Activated effector memory CD4-positive, alpha-beta T cell treated with Interleukin-2 at 50 U/mL for 16 hours (primary cell): Measurements from ENCODE around the gene RPL38.

ENCODE experiments used
- DNase-seq: peaks from one replicate; pipeline ENCODE4 v3.0.0-alpha.2; 2020

The RPL38 gene

DNA sequence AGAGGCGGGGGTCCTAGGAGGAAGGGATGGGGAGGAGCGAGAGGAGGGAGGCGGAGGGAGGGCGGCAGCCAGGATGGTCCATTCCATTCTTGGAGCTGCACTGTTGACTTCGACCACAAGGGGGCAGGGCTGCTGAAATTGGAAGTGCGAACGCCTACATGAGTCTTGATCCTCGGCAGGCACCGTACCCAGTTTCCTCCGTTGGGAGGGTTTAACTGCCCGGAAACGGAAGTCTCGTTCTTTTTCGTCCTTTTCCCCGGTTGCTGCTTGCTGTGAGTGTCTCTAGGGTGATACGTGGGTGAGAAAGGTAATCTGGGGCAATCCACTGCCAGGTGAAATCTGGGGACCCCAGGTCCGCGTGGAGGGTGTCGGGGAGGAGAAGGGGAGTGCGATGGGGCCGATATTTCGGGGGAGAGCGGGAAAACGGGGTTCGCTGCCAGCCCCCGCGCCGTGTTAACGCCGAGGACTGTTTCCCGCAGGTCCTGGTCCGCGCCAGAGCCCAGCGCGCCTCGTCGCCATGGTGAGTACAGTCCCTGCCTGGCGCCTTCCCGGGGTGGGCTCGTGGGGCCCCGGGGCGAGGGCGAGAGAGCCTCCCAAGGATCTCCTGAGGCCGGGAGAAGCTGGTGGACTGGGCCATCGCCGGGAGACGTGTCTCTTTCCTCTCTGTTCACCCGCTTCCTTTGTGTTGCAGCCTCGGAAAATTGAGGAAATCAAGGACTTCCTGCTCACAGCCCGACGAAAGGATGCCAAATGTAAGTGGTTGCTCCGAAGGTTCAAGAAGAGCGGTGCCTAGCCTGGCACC, at the start of gene RPL38:
Gene RPL38, plus strand, starts transcription at position 240 of the 802 bp plus-strand sequence. Its CDS starts 278 bp downstream, at position 518.
- DNase-seq, result peak; percentile 89

DNA sequence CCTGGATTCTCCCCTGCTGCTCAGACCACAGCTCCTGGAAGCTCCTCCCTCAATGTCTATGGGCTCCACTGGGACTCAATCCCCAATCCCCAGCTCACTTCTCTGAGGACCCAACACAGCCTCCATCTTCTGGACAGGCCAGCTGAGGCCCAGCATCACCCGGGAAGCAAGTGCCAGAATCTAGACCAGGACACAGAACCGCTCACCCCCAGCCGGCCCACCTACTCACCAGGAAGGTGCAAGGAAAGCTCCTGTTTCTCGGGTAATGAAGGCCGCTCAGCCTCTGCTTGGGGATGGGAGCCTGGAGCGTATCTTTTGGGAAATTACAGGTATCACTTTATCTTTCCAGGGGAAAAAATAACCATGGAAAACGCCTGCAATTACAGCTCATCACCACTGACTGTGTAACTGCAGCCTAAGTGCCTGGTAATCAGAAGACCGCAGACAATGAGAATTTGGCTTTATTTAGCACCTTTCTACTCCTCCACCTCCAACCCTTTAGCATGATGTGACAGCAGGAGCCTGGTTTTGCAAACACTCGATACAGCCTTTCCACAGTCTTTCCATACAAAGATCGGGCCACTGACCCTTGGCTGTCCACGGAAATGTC, 49.6 kb upstream of the RPL38 start:
- DNase-seq, result no peak

GRCh38 chr17:74156878-74157277, 46.6 kb upstream of the RPL38 start:
- no peak for DNase-seq

GRCh38 chr17:74157366-74157765, 46.1 kb upstream of the RPL38 start:
- no peak for DNase-seq

DNA sequence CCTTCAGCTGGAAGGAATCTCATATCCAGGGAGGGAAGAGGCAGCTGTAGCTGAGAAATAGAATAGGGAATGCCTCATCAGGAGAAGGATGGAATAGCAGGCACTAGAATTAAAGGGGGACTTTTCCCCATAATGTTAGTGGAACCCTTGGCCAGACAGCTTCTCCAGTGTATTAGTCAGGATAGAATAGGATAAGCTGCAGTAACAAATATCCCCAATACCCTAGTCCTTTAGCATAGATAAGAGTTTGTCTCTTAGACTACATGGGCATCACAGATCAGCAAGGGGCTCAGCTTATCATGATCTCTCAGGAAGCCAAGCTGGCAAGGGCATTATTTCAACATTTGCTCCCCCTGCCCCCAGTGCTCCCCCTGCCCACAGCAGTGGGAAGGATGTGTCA, 44.7 kb upstream of the RPL38 start:
- no peak for DNase-seq

GRCh38 chr17:74159226-74159840, 44.1 kb upstream of the RPL38 start:
- DNase-seq, result no peak

DNA sequence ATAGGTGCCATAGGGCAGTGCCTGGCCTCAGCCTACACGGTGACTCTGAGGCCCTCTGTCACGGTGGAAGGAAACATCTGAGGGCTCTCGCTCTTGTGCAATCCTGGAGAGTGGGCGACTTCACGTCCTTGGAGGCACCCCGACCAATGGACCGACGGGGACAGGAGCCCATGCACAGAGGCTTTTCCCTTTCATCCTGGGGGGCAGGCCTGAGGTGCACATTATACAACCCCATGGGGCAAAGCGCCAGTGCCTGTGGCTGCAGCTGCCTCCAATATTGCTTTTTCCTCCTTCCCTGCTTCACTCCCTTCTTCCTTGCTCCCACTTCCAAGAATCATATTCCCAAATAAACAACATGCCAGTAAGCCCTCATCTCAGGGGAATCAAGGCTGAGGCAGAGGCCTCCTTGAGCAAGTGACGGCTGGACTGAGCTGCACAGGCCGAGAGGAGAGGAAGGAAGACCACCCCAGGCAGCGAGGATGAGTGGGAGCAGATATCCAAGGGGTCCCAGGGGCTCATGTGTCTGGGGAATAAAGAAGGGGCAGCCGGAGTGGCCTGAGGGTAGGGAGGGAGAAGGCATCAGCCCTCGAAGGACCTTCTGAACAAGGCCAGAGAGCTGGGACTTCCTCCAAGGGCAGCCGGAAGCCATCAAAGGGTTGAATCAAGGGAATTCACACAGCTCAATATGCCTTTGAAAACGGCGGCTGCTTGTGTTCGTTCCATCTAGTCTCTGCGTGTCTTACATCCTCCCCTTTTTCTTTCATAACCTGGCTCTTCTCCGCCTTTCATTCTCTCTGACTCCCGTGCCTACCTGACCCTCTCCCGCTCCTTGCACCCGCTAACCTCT, 42.6 kb upstream of the RPL38 start:
- DNase-seq, result no peak

DNA sequence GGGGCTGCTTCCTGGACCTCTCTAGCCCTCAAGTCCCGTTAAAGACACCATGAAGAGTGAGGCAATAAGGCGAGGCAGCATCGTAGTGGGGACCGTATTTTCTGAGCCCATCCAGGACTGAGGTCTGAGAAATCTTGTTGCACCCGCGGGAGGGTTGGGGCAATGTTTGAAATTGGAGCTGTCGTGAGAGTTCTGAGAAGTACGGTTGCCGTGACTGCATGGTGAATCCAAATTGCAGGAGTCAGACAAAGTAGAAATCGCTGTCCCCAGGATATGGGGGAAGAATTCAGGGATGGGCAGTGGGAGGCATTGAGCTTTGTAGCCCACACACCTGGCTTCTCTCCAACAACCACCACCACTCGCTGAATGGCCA, 42.0 kb upstream of the RPL38 start:
- DNase-seq, result no peak

GRCh38 chr17:74163271-74163821, 40.1 kb upstream of the RPL38 start:
- DNase-seq, result no peak

DNA sequence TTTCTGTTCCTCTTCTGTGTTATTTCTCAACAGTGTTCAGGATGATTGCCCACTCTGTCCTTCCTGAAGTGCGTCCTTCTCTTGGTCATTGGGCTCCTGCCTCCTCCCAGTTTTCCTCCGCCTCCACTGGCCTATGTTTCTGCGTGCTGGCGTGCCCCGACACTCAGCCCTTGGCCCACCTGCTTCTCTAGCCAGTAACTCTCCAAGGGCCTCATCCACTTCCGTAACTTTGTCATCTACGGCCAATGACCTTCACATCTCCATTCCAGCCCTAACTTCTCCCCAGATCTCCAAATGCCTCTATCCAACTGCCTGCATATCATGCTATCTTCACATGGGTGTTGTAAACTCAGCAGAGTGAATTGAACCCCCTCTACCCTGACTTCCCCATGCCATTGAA, 39.6 kb upstream of the RPL38 start:
- no peak for DNase-seq

DNA sequence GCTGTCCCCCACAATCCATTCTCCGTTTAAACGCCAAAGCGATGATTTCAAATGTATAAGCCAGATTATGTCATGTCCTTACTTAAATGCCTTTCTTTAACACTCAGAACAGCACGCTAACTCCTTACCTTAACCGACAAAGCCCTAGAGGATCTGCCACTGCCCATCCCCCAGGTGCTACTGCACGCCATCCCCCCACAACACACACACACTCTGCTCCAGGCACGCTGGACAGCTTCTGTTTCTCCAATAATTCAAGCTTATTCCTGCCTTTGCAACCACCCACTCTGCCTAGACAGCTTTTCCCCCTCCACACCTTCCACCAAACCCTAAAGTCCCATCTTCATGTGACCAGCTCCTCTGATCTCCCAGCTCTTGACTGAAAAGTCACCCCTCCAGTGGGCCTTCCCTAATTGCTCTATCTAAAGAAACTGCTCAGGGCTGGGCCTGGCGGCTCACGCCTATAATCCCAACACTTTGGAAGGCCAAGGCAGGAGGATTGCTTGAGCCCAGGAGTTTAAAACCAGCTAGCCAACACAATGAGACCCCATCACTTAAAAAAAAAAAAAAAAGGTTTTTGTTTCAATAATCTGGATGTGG, 38.9 kb upstream of the RPL38 start:
- no peak for DNase-seq

DNA sequence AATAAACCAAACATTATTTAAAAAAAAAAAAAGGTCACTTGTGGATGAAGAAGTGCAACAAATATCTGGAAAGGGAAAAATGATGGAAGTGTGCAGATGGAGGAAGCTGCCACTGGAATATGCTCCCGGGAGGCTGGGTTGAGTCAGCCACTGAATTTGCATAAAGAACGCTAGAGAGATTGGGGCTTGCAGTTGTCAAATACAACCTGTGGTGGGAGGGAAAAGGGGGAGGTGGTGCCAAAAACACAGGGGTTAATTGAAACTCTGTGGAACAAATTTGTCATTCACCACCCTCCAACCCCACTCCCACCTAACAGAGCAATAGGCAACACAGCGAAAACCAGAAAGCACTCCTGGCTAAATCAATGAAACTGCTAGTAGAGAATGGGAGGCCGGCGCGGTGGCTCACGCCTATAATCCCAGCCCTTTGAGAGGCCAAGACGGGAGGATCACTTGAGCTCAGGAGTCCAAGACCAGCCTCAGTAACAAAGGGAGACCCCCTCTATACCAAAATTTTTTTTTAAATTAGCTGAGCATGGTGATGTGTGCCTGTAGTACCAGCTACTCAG, 37.6 kb upstream of the RPL38 start:
- no peak for DNase-seq

GRCh38 chr17:74170924-74171323, 32.6 kb upstream of the RPL38 start:
- no peak for DNase-seq

DNA sequence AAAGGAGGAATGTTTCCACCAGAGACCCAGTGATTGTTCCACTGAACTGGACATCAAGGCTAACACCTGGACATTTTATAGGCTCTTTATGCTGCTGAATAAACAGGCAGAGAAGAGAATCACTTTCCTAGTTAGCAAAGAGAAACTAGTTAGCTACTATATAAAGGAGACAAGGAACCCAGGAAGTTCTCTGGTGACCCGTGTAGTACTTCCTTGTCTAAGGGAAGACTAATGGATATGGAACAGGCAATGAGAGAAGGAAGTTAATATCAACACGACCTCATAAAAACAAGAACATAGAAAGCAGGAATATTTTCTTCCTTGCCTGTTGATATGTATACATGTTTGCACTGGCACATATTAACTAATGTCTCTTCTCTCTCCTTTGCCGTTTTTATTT, 30.8 kb upstream of the RPL38 start:
- no peak for DNase-seq

DNA sequence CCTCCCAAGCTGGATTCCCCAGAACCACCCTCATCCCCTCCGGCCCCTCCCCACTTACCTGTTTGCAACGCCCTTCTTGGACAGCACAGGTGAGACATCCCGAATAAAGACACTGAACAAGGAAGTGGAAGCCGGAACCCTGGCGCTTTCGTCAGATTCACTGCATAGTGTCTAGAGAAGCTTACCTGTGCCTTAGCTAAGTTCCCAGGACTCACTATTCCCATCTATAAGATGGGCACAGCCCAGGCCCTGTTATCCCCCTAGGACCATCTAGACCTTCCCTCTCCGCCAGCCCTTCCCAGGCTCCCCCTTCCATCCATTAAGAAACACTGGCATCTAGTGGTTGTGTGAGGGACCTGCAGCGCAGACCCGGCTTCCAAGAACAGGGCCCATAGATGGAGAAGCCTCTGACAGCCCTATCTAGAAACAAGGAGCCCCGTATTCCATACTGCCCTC, 26.9 kb upstream of the RPL38 start:
- DNase-seq, result peak; percentile 7

DNA sequence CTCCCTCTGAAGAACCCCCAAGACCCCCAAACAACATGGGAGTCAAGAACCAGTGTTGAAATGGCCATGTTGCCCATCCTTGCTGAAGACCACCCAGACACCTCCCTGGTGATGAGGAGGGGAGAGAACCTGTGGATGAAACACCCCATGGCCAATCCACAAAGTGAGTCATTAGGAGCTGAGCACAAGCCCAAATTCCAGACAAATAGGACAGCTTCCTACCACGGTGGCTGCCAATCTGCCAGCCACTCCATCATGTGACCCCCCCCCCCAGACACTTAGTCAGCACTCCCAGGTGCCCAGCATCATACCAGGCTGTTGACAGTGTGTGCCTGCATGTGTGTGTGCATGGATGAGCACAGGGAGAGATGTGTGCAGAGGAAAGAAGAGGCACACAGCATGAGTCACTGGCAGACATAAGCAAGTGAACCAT, 26.4 kb upstream of the RPL38 start:
- DNase-seq, result no peak

DNA sequence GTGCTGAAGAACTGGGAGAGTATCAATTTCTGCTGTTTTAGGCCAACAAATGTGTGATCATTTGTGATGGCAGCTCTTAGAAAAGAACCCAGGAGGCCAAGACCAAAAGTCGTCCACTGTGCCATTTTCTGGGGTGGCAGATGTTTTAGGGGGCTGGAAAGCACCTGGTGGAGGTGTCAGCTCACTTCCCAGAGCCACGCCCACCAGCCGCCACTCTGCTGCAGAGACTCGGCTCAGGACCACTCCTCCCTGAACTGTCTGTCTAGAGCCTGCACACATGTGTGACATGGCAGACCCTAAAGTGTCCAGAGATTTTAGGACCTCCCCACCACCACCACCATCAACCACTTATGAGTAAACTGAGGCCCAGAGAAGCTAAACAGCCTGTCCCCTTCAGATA, 23.9 kb upstream of the RPL38 start:
- DNase-seq, result no peak

DNA sequence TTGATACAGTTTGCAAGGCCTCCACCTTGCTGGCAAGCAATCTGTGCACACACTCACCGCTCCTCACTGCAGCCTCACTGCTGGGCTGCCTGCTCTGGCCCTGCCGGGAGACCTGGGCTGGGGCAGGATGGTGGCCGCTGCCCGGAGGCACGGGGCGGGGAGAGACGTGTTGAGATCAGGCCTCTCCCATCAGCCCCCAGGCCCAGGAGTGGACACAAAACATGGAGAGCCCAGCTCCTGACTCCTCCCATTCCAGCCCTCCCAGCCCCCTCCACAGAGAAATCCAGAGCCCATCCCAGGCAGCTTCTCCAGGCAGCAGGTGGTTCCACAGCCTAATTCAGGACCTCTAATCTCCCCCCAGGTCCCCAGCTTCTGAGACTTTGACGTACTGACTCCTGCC, 23.1 kb upstream of the RPL38 start:
- no peak for DNase-seq

GRCh38 chr17:74181341-74181740, 22.1 kb upstream of the RPL38 start:
- DNase-seq, result no peak

DNA sequence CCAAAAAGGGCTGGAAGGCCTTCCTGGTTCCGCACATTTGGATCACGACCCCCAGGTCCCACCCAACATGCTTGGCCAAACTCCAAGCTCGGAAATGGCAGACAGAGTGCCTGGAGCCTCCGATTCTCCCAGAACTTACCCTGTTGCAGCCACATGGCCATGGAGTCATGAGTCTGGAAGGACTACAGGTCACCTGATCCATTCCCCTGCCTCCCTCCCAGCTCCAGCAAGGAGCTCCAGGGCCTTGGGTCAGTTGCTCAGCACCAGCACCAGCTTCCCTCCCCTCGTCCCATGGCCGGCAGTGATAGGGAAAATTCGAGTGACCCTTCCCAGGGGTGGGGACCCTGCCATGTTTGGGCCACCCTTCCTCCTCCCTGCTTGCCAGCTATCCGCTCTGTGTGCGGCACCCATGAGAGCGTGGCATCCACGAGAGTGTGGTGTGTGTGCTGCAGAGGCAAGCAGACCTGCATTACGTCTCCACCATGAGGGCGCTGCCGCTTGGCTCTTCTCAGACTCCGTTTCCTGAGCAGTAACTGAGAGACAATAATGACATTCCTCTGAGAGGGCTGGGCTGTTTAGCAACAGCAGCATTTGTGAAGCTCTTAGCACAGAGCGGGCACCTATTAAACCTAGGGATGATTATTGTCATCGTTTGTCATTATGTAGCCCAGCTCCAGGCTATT, 21.3 kb upstream of the RPL38 start:
- DNase-seq, result no peak

- DNase-seq, result no peak
Observed at GRCh38 chr17:74183411-74183810, 20.1 kb upstream of the RPL38 start.
